Measurements from ENCODE around the gene TLK1. TPM values are rescaled to one million over a fixed set of nuclear protein-coding genes. Genes with fewer than 3 reads are reported as not detected.
"Not testable (repeated sequence)": the region's sequence is repeated elsewhere in the genome, so short reads cannot be mapped to it uniquely, and the experiment has no call there.

The TLK1 gene
- polyA plus RNA-seq, 1 experiment, result 6.4 TPM

DNA sequence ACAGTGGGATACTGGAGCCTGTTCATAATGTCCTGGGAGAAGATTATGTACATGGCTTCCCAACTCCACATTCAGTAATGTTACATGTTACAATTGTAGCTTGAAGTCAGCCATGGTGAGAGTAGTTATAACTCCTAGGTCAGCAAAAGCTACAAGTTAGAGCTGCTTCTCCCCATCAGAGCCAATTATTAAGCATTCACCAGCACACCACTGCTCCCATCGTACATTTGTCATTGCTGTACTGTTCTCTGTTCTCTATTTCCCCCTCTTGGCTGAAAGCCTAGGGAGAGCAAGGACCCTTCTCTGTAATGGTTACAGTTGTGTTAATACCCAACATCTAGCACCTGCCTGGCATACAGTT is 5.3 kb upstream of the TLK1 start:
- CTCF ChIA-PET, result no interaction called here
- no peak for DNase-seq (ENCODE audit: low read depth)
- Histone ChIP-seq H3K27me3 (ENCODE audit: control insufficient read depth, insufficient read depth, low read length) (no peaks in the 10 kb centered on the region), H3K4me3 (ENCODE audit: low read depth, low read length) (no peak overlapping the region), H3K36me3 (ENCODE audit: control insufficient read depth, insufficient read depth, low read length) (no peaks in the 10 kb centered on the region)
- POLR2A ChIA-PET, result no interaction called here
- TF ChIP-seq, protein P1, sequence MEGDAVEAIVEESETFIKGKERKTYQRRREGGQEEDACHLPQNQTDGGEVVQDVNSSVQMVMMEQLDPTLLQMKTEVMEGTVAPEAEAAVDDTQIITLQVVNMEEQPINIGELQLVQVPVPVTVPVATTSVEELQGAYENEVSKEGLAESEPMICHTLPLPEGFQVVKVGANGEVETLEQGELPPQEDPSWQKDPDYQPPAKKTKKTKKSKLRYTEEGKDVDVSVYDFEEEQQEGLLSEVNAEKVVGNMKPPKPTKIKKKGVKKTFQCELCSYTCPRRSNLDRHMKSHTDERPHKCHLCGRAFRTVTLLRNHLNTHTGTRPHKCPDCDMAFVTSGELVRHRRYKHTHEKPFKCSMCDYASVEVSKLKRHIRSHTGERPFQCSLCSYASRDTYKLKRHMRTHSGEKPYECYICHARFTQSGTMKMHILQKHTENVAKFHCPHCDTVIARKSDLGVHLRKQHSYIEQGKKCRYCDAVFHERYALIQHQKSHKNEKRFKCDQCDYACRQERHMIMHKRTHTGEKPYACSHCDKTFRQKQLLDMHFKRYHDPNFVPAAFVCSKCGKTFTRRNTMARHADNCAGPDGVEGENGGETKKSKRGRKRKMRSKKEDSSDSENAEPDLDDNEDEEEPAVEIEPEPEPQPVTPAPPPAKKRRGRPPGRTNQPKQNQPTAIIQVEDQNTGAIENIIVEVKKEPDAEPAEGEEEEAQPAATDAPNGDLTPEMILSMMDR (IDR thresholded peaks at IDR 0.05; ENCODE audit: insufficient read depth, low read depth, low read length), result no peak

DNA sequence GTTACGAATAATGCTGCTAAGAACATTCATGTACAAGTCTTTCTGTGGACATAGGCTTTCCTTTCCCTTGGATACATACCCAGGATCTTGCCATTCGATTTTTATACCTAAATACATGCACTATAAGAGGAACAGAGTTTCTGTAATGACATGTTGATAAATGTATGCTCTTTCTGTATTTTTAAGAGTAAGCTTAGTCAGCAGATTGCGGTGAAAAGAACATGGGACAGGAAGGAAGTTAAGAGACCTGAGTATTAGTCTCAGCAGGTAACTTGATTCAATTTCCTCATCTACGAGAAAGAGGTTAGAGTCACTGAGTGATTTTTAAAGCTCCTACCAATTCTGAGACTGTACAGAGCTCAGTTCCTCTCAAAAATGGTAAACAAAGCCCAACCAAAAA is 2.6 kb upstream of the TLK1 start:
- DNase-seq (ENCODE audit: low read depth), result no peak
- Histone ChIP-seq H3K27me3 (ENCODE audit: control insufficient read depth, insufficient read depth, low read length) (no peaks in the 10 kb centered on the region), H3K36me3 (ENCODE audit: control insufficient read depth, insufficient read depth, low read length) (no peaks in the 10 kb centered on the region), H3K4me3 (ENCODE audit: low read depth, low read length) (no peak overlapping the region)
- ChIA-PET CTCF (no interaction called here), POLR2A (no interaction called here)
- TF ChIP-seq, protein P1 (IDR thresholded peaks at IDR 0.05; ENCODE audit: insufficient read depth, low read depth, low read length), result no peak

DNA sequence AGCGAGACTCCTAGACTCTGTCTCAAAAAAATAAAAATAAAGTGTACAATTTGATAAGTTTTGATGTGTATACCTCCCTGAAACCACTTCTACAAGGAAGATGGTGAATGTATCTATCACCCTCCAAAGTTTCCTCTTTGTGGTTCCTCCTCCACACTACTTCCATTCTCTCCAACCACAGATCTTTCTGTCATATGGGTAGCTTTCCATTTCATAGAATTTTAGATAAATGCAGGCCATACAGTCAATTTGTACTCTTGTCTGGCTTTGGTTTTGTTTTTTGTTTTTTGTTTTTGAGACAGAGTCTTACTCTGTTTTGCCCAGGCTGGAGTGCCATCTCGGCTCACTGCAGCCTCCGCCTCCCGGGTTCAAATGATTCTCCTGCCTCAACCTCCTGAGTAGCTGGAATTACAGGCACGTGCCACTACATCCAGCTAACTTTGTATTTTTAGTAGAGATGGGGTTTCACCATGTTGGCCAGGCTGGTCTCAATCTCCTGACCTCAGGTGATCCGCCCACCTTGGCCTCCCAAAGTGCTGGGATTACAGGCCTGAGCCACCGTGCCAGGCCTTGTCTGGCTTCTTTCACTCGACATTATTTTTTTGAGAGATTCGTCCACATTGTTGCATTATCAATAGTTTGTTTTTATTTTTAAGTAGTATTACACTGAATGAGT is 2.0 kb upstream of the TLK1 start:
- H3K4me3 ChIP-seq (ENCODE audit: low read depth, low read length); H3K27me3 ChIP-seq (ENCODE audit: control insufficient read depth, insufficient read depth, low read length); DNase-seq (ENCODE audit: low read depth); POLR2A ChIA-PET; H3K36me3 ChIP-seq (ENCODE audit: control insufficient read depth, insufficient read depth, low read length): not testable (repeated sequence)
- CTCF ChIA-PET, result interaction anchor here (1.5 kb wide), 1 partner anchor 270 kb away, joined by 4 read pairs; the partner anchor contains the start of gene METTL8

DNA sequence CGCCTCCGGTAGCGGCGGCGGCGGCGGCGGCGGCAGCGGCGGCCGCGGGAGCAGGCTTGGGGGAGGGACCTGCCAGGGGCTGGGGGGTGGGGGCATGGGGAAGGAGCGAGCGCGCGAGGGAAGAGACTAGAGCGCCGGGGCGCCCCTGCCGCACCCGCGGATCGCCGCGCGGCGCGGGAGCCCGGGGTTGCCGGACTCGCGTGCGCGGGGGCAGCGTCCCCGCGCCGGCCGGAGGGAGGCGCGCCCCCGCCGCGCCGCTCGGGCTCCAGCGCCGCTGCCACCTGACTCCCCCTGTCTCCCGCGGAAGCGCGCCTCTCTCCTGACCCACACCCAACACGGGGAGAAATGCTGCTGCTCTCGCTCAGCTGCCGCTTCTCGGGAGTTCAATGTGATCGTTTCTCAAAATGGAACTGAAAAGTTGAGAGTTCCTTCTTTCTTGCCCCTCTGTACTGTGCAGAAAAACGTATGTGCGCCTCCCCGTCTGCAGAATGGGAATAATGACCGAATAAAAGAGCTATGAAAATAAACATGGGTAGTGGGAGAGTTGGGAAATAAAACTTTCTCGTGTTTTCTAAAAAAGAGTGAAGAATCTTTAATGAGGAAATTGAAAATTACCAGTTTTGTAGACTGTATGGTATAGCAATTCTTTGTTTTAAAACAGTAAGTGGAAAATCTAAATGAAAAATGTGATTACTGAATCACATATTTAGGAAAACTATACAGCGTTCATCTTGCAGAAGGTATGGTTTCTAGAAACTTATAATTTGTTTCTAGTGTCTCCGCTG is 455 bp upstream of the TLK1 start:
- Histone ChIP-seq H3K27me3 (ENCODE audit: control insufficient read depth, insufficient read depth, low read length) (no peaks in the 10 kb centered on the region), H3K4me3 (ENCODE audit: low read depth, low read length) (peak overlapping the region; percentile 85), H3K36me3 (ENCODE audit: control insufficient read depth, insufficient read depth, low read length) (no peaks in the 10 kb centered on the region)
- POLR2A ChIA-PET, result no interaction called here
- DNase-seq (ENCODE audit: low read depth), result no peak
- CTCF ChIA-PET, result interaction anchor here (0.7 to 1.5 kb wide), 2 partner anchors 256 to 272 kb away, joined by 3 to 4 read pairs; partner anchors contain the start of gene METTL8
- TF ChIP-seq, protein P1 (IDR thresholded peaks at IDR 0.05; ENCODE audit: insufficient read depth, low read depth, low read length), result 0 out of 2 replicates have a peak, but pooled peaks have one; percentile 6

DNA sequence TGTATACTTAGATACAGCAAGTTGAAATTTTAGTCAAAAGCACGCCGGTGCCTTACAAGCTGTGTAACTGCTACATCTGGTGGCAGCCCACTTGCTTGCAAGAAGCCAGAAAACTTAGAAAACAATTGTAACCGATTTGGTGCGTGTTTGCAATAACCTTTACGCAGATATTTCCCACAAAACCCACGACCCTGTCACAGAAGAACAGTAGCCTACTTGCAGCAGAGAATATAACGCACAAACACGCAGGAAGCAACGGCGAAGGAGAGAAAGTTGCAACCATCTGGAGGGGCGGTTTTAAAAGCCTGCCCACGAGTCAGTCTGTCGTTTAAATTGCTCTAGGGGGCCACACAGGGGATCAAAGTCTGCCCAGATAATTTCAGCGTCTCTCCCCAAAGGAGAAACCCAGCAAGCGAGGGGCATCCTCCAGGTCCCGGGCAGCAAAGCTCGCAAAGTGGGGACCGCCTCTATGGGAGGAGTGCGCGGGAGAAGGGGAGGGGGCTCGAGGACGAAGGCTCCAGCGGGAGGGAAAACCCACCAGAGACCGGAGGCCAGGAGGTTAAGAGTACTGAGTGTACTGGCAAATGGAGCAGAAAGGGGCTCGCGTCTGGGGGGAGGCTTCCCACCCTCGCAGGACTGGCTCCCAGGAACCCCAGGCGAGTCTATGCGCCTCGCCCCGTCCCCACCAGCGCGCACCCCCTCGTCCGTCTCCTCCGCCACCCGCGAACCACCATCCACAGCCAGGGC is 1.1 kb downstream of the TLK1 start:
- TF ChIP-seq, protein P1 (IDR thresholded peaks at IDR 0.05; ENCODE audit: insufficient read depth, low read depth, low read length), result peak; percentile 62
- H3K36me3 ChIP-seq (ENCODE audit: control insufficient read depth, insufficient read depth, low read length), result no peaks in the 10 kb centered on the region
- CTCF ChIA-PET, result interaction anchor here (0.8 to 4.3 kb wide), 7 partner anchors 10 to 257 kb away, joined by 3 to 19 read pairs (median 4); partner anchors contain the start of gene GORASP2

More for the DNA sequence above, 1.1 kb downstream of the TLK1 start:
- no peaks in the 10 kb centered on the region for H3K27me3 ChIP-seq (ENCODE audit: control insufficient read depth, insufficient read depth, low read length)
- POLR2A ChIA-PET, result interaction anchor here (0.7 kb wide), 1 partner anchor 11 kb away, joined by 22 read pairs; no protein-coding TSS in a partner anchor
- peak overlapping the region; percentile 85 for H3K4me3 ChIP-seq (ENCODE audit: low read depth, low read length)
- DNase-seq (ENCODE audit: low read depth), result peak; percentile 44
